Measurements from ENCODE around the gene TEX29. TPM values are rescaled to one million over a fixed set of nuclear protein-coding genes. Genes with fewer than 3 reads are reported as not detected.

The TEX29 gene
- total RNA-seq, 1 experiment from 2014 or later, result 0.45 TPM

DNA sequence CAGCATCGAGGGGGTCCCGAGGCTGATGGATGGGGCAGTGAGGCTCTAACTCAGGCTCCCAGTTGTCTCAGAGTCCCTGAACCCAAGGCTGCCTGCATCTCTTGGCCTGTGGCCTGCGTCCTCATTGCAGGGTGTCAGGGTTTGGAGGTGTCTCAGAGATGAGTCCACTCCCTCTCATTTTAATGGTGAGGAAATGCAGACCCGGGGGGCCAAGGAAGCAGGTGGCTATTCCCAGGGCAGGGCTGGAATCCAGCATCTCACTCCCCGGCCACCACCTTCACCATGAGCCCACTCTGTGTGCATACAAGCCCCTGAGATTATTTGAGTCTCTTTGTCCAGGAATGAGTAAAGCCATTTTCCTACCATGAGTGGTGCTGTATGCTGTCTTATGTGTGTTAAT is 21.4 kb downstream of the TEX29 start:
- H3K36me3 ChIP-seq (ENCODE audit: insufficient read depth, low read length, poor library complexity, severe bottlenecking), result no peaks in the 10 kb centered on the region
- H3K9me3 ChIP-seq (ENCODE audit: low read depth, low read length, poor library complexity, severe bottlenecking), result no peaks in the 10 kb centered on the region
- H3K4me1 ChIP-seq (ENCODE audit: insufficient read depth, low read length, poor library complexity, severe bottlenecking), result no peaks in the 10 kb centered on the region
- ChIA-PET POLR2A (ENCODE audit: low non-redundant PET) (no interaction called here), CTCF (no interaction called here)
- BruUV-seq (replicated peaks), result no TSS peak
- no peaks in the 10 kb centered on the region for H3K27me3 ChIP-seq (replicated peaks; ENCODE audit: insufficient read depth, low read depth, low read length, poor library complexity)
- no peak overlapping the region for H3K4me3 ChIP-seq (ENCODE audit: low read depth, low read length, poor library complexity, severe bottlenecking)
- no peak for DNase-seq (ENCODE audit: low spot score)
- TF ChIP-seq, protein P1, sequence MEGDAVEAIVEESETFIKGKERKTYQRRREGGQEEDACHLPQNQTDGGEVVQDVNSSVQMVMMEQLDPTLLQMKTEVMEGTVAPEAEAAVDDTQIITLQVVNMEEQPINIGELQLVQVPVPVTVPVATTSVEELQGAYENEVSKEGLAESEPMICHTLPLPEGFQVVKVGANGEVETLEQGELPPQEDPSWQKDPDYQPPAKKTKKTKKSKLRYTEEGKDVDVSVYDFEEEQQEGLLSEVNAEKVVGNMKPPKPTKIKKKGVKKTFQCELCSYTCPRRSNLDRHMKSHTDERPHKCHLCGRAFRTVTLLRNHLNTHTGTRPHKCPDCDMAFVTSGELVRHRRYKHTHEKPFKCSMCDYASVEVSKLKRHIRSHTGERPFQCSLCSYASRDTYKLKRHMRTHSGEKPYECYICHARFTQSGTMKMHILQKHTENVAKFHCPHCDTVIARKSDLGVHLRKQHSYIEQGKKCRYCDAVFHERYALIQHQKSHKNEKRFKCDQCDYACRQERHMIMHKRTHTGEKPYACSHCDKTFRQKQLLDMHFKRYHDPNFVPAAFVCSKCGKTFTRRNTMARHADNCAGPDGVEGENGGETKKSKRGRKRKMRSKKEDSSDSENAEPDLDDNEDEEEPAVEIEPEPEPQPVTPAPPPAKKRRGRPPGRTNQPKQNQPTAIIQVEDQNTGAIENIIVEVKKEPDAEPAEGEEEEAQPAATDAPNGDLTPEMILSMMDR (conservative IDR thresholded peaks at IDR 0.05; ENCODE audit: low read depth, low read length), result no peak
- no peak for TF ChIP-seq EZH2 (IDR thresholded peaks at IDR 0.05; ENCODE audit: borderline replicate concordance, low read depth, low read length, poor library complexity, severe bottlenecking)
- intact Hi-C loops (cut with micrococcal nuclease; ENCODE audit: unreplicated experiment), result no loop called here
- H3K27ac ChIP-seq (ENCODE audit: low read depth, low read length, poor library complexity, severe bottlenecking), result no peak overlapping the region

DNA sequence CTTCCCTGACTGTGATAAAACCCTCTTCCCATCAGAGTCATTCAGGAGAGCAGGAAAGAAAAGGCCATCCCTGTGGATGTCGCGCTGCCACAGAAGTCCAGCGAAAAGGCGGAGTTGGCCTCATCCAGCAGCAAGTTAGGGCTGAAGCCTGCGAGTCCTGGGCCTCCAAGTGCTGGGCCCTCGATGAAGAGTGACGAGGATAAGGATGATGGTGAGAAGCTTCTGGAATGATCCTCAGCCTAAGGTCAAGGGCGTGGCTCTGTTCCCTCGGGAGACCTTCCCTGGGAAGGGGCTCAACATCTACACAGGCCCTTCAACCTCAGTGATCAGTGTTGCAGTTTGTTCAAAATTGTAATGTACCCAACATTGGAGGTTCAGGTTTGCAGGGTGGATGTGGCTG is 22.3 kb downstream of the TEX29 start:
- Histone ChIP-seq H3K4me3 (ENCODE audit: low read depth, low read length, poor library complexity, severe bottlenecking) (no peak overlapping the region), H3K27me3 (replicated peaks; ENCODE audit: insufficient read depth, low read depth, low read length, poor library complexity) (no peaks in the 10 kb centered on the region), H3K27ac (ENCODE audit: low read depth, low read length, poor library complexity, severe bottlenecking) (no peak overlapping the region), H3K4me1 (ENCODE audit: insufficient read depth, low read length, poor library complexity, severe bottlenecking) (no peaks in the 10 kb centered on the region), H3K9me3 (ENCODE audit: low read depth, low read length, poor library complexity, severe bottlenecking) (no peaks in the 10 kb centered on the region), H3K36me3 (ENCODE audit: insufficient read depth, low read length, poor library complexity, severe bottlenecking) (no peaks in the 10 kb centered on the region)
- intact Hi-C loops (cut with micrococcal nuclease; ENCODE audit: unreplicated experiment), result no loop called here
- no TSS peak for BruUV-seq (replicated peaks)
- CTCF ChIA-PET, result no interaction called here
- no peak for DNase-seq (ENCODE audit: low spot score)
- TF ChIP-seq EZH2 (IDR thresholded peaks at IDR 0.05; ENCODE audit: borderline replicate concordance, low read depth, low read length, poor library complexity, severe bottlenecking), result no peak
- TF ChIP-seq, protein P1 (conservative IDR thresholded peaks at IDR 0.05; ENCODE audit: low read depth, low read length), result no peak
- POLR2A ChIA-PET (ENCODE audit: low non-redundant PET), result no interaction called here

DNA sequence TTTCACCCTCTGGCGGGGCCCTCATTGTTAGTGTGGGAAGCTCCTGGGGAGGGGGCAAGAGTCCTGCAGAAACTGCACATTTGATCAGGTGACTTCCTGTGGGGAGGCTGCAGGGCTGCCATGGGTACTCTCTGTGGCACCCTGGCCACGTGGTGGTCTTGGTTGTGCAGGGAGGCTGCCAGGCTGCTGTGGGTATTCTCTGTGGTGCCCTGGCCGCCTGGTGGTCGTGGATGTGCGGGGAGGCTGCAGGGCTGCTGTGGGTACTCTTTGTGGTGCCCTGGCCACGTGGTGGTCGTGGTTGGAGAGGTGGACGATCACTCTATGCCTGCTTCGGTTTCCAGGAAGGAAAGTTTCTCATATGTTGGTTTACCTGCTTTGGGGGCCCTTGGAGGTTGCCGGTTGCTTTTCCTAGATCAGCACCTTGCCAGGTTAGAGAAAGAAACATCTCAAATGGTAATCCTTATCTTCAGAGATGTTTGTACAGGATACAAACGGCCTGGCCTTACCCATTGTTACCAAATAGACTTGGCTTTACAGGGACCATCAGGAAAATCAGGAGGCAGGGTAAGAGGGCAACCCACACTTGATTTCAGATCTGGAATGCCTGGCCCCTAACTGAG is 22.9 kb downstream of the TEX29 start:
- POLR2A ChIA-PET (ENCODE audit: low non-redundant PET), result no interaction called here
- TF ChIP-seq, protein P1 (conservative IDR thresholded peaks at IDR 0.05; ENCODE audit: low read depth, low read length), result no peak
- no peak for TF ChIP-seq EZH2 (IDR thresholded peaks at IDR 0.05; ENCODE audit: borderline replicate concordance, low read depth, low read length, poor library complexity, severe bottlenecking)

More for the DNA sequence above, 22.9 kb downstream of the TEX29 start:
- CTCF ChIA-PET, result no interaction called here
- no peaks in the 10 kb centered on the region for H3K9me3 ChIP-seq (ENCODE audit: low read depth, low read length, poor library complexity, severe bottlenecking)
- H3K36me3 ChIP-seq (ENCODE audit: insufficient read depth, low read length, poor library complexity, severe bottlenecking), result no peaks in the 10 kb centered on the region
- no peaks in the 10 kb centered on the region for H3K4me1 ChIP-seq (ENCODE audit: insufficient read depth, low read length, poor library complexity, severe bottlenecking)
- no peaks in the 10 kb centered on the region for H3K27me3 ChIP-seq (replicated peaks; ENCODE audit: insufficient read depth, low read depth, low read length, poor library complexity)
- no TSS peak for BruUV-seq (replicated peaks)
- no peak for DNase-seq (ENCODE audit: low spot score)
- H3K27ac ChIP-seq (ENCODE audit: low read depth, low read length, poor library complexity, severe bottlenecking), result no peak overlapping the region
- intact Hi-C loops (cut with micrococcal nuclease; ENCODE audit: unreplicated experiment), result no loop called here
- H3K4me3 ChIP-seq (ENCODE audit: low read depth, low read length, poor library complexity, severe bottlenecking), result no peak overlapping the region
